BLaER1 (cell line): Measurements from ENCODE around the gene MRPS33.
A peak's percentile ranks its signal among the peaks of the same experiment; 100 is the strongest.
"Not testable (repeated sequence)": the region's sequence is repeated elsewhere in the genome, so short reads cannot be mapped to it uniquely, and the experiment has no call there.

Experiments used
- H3K27ac ChIP-seq: shearing (Covaris generic); formaldehyde crosslinking; 2 replicates; pipeline ENCODE4 v1.8.1; 2022
- H3K27me3 ChIP-seq: shearing (Covaris generic); formaldehyde crosslinking; 2 replicates; pipeline ENCODE4 v1.8.1; 2022
- H3K36me3 ChIP-seq: shearing (Covaris generic); formaldehyde crosslinking; 2 replicates; pipeline ENCODE4 v1.8.1; 2022
- H3K4me1 ChIP-seq: shearing (Covaris generic); formaldehyde crosslinking; 2 replicates; pipeline ENCODE4 v1.8.1; 2022
- H3K4me2 ChIP-seq: shearing (Covaris generic); formaldehyde crosslinking; 2 replicates; pipeline ENCODE4 v1.8.1; 2022
- H3K4me3 ChIP-seq: shearing (Covaris generic); formaldehyde crosslinking; 2 replicates; pipeline ENCODE4 v1.8.1; 2022
- H3K9ac ChIP-seq: shearing (Covaris generic); formaldehyde crosslinking; 2 replicates; pipeline ENCODE4 v1.8.1; 2022
- H3K9me3 ChIP-seq: shearing (Covaris generic); formaldehyde crosslinking; 2 replicates; pipeline ENCODE4 v1.8.1; 2022
- H4K20me1 ChIP-seq: shearing (Covaris generic); formaldehyde crosslinking; 2 replicates; pipeline ENCODE4 v1.8.1; 2022
- Cebpa-rat ChIP-seq: shearing (Covaris generic); IDR thresholded peaks from 2 replicates; pipeline ENCODE4 v1.8.1; 2022

The MRPS33 gene

DNA sequence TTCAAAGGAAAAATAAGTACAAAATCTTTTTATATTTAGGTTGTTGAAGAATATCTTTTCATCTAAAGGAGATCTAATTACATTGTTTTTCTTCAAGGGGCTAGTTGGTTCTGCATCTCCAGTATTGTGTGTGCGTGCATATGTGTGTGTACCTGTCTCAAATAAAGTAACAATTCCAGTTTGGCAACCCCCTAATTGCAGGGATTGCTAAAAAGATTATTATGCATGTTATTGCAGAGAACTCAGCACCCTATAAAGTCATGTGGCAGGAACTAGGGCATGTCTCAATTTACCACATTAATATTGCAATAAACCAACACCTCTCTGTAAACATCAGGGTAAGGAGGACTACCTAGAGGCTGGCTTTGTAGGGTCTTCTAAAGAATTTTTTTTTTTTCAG is 37.0 kb downstream of the MRPS33 start:
- H3K9me3 ChIP-seq: no peaks in the 10 kb centered on the region
- H3K4me3 ChIP-seq: no peak overlapping the region
- no peak overlapping the region for H3K9ac ChIP-seq
- no peak overlapping the region for H3K27ac ChIP-seq
- H3K36me3 ChIP-seq: no peaks in the 10 kb centered on the region
- no peak overlapping the region for H3K4me2 ChIP-seq
- no peaks in the 10 kb centered on the region for H4K20me1 ChIP-seq
- no peak for TF ChIP-seq Cebpa-rat
- peaks cover 8% of the 10 kb centered on the region for H3K4me1 ChIP-seq
- no peaks in the 10 kb centered on the region for H3K27me3 ChIP-seq

DNA sequence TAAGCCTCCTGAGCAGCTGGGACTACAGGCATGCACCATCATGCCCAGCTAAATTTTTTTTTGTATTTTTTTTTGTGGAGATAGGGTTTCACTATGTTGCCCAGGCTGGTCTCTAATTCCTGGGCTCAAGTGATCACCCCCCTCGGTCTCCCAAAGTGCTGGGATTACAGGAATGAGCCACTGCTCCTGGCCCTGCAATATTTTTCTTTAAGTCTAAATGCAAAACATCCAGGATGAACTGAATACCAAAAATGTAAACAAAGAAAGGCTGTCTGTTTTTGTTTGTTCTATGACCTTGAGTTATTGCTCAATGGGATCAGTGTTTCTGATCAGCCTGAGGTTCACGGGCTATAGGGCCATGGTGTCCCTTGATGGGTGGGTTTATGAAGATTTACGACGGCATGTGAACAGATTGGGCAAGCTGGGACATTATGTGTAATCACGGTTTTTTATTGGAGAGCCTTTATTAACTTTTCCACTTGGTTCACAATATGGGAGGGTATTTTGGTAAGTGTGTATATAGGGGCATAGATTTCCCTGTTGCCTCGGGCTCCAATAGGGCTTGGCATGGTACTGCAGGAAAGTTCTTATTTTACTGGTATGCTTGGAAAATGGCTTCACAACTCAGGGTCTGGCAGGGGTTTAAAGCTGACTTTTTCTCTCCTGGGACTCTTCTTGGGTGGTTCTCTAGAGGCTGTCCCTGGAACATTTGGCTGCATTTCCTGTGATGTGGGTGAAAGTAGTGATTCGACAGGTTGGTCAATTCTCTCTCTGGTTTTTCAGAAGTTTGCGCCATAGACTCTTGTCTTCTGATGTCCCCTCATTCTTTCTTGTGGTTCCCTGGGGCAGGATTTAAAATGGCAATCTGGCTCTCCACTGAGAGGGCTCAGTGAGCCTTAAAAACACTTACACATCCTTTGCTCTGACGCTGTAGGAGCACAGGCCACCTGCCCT is 41.6 kb downstream of the MRPS33 start:
- no peak; the same call in 1 of the 2 replicates for TF ChIP-seq Cebpa-rat
- H3K27me3 ChIP-seq: no peaks in the 10 kb centered on the region
- no peaks in the 10 kb centered on the region for H3K9me3 ChIP-seq
- no peak overlapping the region for H3K27ac ChIP-seq
- no peaks in the 10 kb centered on the region for H3K36me3 ChIP-seq
- no peaks in the 10 kb centered on the region for H4K20me1 ChIP-seq
- H3K9ac ChIP-seq: no peak overlapping the region
- no peak overlapping the region for H3K4me3 ChIP-seq
- peak overlapping the region; percentile 28 for H3K4me2 ChIP-seq
- H3K4me1 ChIP-seq: peaks cover 8% of the 10 kb centered on the region

DNA sequence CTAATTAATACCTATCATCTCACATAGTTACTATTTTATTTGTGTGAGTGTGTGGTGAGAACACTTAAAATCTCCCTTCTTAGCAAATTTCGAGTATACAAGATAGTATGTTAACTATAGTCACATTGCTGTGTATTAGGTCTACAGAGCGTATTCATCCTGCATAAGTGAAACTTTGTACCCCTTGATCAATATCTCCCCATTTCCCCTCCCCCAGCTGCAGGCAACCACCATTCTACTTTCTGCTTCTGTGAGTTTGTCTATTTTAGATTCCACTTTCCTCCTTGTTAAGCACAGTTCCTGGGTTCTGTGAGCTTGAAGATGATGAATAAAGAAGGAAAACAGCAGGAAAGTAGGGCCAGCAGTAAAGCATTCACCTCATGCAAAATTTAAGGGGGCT is 42.4 kb downstream of the MRPS33 start:
- H3K36me3 ChIP-seq: no peaks in the 10 kb centered on the region
- H3K4me2 ChIP-seq: no peak overlapping the region
- no peak overlapping the region for H3K9ac ChIP-seq
- no peaks in the 10 kb centered on the region for H4K20me1 ChIP-seq
- no peak for TF ChIP-seq Cebpa-rat
- no peaks in the 10 kb centered on the region for H3K27me3 ChIP-seq
- H3K4me1 ChIP-seq: peaks cover 8% of the 10 kb centered on the region
- no peak overlapping the region for H3K4me3 ChIP-seq
- H3K9me3 ChIP-seq: no peaks in the 10 kb centered on the region
- no peak overlapping the region for H3K27ac ChIP-seq

DNA sequence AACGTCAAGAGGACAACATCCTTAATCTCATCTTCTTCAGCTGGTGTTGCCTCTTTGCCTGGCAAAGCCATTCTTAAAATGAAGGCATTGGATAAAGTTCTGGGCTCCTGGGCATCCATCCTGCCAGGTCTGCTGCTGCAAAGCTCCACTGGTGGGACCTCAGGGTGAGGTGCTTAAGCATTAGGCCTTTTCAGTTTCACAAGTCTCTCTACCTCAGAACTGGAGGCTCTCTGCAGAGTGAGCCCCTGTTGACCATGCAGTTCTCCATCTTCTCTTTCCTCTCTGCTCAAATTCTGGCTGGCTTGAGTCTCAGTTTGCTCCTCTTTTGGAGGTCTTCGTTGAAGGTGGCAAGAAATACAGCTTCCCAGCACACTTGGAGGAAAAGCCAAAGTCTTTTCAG is 47.3 kb downstream of the MRPS33 start:
- Histone ChIP-seq H3K27ac (no peak overlapping the region), H3K4me1 (no peaks in the 10 kb centered on the region), H3K4me3 (no peak overlapping the region), H4K20me1 (no peaks in the 10 kb centered on the region), H3K9ac (no peak overlapping the region), H3K36me3 (no peaks in the 10 kb centered on the region), H3K9me3 (0 out of 2 replicates have a peak, but pooled peaks cover 3% of the 10 kb centered on the region), H3K4me2 (no peak overlapping the region), H3K27me3 (no peaks in the 10 kb centered on the region)
- TF ChIP-seq Cebpa-rat: no peak

DNA sequence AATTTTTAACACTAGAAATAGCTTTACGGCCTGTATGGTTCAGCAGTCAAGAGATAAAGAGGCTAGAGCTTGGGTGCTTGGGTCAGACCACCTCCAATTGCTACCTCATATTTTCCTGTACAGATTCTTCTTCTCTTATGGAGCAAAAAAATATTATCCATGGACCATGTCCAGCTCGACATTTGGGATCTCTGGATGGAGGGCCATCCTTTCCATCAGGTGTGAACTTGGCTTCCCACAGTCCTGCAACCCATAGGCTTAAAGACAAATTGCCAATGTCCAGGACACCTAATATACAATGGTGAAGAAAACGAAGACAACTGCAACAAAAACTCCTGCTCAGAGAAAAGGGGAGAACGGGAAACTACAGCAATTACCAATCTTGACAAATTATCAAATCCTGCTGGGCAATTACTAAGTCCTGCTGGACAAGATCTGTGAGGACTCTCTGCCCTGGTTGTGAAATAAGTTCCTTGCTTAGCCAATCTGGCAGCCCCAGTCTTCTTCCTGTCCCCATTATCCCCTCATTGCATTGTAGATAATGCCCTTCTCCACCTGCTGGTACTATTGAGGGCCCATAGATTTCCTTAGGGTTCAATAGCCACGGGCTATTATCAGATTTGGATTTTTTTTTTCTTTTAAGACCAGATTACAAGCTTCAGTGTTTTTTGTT is 48.1 kb downstream of the MRPS33 start:
- H3K27me3 ChIP-seq: no peaks in the 10 kb centered on the region
- H3K27ac ChIP-seq: no peak overlapping the region
- TF ChIP-seq Cebpa-rat: no peak
- no peaks in the 10 kb centered on the region for H4K20me1 ChIP-seq
- no peak overlapping the region for H3K4me3 ChIP-seq
- no peak overlapping the region for H3K9ac ChIP-seq
- no peak overlapping the region for H3K4me2 ChIP-seq
- H3K36me3 ChIP-seq: no peaks in the 10 kb centered on the region
- H3K9me3 ChIP-seq: 0 out of 2 replicates have a peak, but pooled peaks cover 3% of the 10 kb centered on the region
- H3K4me1 ChIP-seq: no peaks in the 10 kb centered on the region

DNA sequence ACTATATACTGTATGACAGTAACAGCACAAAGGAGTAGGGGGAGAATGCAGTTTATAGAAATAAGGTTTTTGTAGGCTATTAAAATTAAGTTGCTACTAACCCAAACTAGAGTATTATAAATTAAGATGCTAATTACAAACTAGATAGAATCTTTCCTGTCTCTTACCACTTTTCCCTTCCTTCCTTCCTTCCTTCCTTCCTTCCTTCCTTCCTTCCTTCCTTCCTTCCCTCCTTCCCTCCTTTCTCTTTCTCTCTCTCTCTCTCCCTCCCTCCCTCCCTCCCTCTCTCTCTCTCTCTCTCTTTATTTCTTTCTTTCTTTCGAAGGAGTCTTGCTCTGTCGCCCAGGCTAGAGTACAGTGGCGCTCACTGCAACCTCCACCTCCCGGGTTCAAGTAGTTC is 53.6 kb downstream of the MRPS33 start:
- no peak for TF ChIP-seq Cebpa-rat
- Histone ChIP-seq H3K4me2 (no peak overlapping the region), H3K36me3 (no peaks in the 10 kb centered on the region)

DNA sequence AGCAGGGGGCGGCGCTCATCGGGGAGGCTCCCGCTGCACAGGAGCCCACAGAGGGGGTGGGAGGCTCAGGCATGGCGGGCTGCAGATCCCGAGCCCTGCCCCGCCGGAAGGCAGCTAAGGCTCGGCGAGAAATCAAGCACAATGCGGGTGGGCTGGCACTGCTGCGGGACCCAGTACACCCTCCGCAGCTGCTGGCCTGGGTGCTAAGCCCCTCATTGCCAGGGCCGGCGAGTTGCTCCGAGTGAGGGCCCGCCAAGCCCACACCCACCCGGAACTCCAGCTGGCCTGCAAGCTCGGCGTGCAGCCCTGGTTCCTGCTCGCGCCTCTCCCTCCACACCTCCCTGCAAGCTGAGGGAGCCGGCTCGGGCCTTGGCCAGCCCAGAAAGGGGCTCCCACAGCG is 57.8 kb downstream of the MRPS33 start:
- H4K20me1 ChIP-seq, H3K4me3 ChIP-seq: not testable (repeated sequence)

More for the DNA sequence above, 53.6 kb downstream of the MRPS33 start:
- Histone ChIP-seq H3K9ac (no peak overlapping the region), H3K4me1 (no peaks in the 10 kb centered on the region), H3K27me3 (no peaks in the 10 kb centered on the region), H4K20me1 (no peaks in the 10 kb centered on the region), H3K9me3 (peaks cover 28% of the 10 kb centered on the region), H3K4me3 (no peak overlapping the region), H3K27ac (no peak overlapping the region)

More for the DNA sequence above, 57.8 kb downstream of the MRPS33 start:
- H3K9me3 ChIP-seq: peaks cover 25% of the 10 kb centered on the region
- not testable (repeated sequence) for H3K4me1 ChIP-seq, H3K9ac ChIP-seq, H3K36me3 ChIP-seq, H3K4me2 ChIP-seq, H3K27ac ChIP-seq, H3K27me3 ChIP-seq
